Camera-type eye (tissue), 1 donor: ENCODE results near the gene RCOR1. TPM values are rescaled to one million over a fixed set of nuclear protein-coding genes. Genes with fewer than 3 reads are reported as not detected.

Experiments used
- total RNA-seq: library from RNA; depleted of rRNA; stranded (reverse); fragments of >200 nt; gene quantifications from one replicate; pipeline ENCODE4 v1.2.3, GENCODE V29; 2014

Gene RCOR1
- 23.3 TPM for total RNA-seq

DNA sequence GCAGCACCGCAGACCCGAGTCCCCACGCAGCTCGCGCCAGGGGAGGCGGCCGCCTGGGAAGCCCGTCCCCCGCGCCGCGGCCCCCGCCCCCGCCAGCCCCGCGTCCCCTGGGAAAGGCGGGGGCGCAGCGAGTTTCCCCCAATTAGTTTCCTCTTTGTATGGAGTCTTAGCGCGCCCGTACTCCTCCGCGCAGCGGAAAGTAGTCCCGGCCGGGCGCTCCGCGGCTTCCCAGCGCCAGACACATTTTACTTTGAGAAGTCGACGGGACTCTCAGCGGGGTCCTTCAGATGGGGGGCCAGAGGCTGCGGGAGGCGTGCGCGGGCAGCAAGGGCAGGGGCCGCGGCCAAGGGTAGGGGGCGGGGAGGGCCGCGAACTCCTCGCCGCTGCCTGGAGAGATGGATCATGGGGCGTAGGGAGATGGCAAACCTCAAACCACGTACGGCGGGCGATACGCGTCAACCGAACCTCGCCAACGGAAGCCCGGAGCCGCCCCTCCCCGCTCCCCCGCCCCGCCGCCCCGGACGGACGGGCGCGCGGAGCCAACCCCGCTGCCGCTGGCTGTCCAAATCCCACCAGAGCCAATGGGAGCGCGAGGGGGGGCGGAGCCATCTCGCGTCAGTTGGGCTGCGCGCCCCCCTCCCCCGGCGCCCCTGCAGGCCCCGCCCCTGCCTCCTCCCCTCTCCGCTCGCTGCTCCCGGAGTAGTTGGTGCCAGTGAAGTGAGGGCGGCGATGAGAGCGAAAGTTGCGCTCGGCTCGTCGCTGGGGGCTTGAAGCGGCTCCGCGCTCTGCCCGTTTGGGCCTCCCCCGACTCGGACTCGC is at the start of gene RCOR1:
RCOR1 (plus strand) TSS at position 706 of the 819 bp plus-strand sequence. CDS start 238 bp downstream, outside the sequence.

DNA sequence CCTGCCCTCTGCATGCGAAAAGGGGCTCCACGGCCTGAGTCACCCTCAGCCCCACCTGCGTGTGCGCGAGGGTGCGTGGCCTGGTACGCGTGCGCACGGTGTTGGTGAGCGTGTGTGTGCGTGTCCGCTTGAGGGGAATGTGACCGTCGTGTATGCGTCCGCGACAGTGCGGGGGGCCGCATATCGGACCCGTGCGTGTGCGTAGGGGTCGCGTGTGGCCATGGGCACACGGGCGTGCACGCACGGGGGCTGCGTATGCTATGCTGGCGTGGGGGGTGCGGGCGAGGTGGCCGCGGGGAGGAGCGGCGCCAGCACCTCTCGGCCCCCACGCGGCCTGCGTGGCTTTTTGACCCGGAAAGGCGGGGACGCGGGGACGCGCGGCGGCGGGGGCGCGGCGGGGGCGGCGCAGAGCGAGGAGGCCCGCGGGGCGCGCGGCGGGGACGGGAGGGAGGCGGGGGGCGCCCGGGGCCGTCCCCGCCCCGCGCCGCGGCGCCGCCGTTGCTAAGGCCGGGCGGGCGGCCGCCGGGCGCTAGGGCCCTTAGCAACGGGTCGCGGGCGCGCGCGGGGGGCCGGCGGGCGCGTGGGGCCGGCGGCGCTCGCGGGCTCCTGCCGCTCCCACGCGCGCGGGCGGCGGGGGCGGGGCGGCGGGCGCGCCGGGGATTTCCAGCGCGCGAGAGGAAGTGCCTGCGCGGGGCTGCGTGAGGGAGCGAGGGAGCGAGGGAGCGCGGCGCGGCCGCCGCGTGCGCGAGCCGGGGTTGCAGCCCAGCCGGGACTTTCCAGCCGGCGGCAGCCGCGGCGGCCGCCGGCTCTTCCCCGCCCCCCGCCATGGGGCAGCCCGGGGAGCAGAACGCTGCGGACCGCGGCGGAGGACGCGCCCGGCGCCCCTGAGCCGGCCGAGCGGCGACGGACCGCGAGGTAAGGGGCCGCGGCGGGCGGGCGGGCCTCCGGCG is 184.6 kb downstream of the RCOR1 start, which contains the start of gene TRAF3:
TRAF3 (plus strand) TSS at position 689 of the 950 bp plus-strand sequence. CDS start 92,753 bp downstream, outside the sequence.

Other genes starting within 250 kb of the RCOR1 start
- 33.4 TPM for gene CINP, start 229.8 kb upstream of the RCOR1 start, total RNA-seq
- 32.9 TPM for gene TECPR2, start 229.7 kb upstream of the RCOR1 start, total RNA-seq
- gene ANKRD9, start 82.9 kb upstream of the RCOR1 start, total RNA-seq, result 8.1 TPM
- 37.4 TPM for gene TRAF3, start 184.8 kb downstream of the RCOR1 start, total RNA-seq